Measurements from ENCODE around the gene KLF18. TPM values are rescaled to one million over a fixed set of nuclear protein-coding genes. Genes with fewer than 3 reads are reported as not detected.

Gene KLF18
- total RNA-seq, 1 experiment from 2014 or later, result not detected

DNA sequence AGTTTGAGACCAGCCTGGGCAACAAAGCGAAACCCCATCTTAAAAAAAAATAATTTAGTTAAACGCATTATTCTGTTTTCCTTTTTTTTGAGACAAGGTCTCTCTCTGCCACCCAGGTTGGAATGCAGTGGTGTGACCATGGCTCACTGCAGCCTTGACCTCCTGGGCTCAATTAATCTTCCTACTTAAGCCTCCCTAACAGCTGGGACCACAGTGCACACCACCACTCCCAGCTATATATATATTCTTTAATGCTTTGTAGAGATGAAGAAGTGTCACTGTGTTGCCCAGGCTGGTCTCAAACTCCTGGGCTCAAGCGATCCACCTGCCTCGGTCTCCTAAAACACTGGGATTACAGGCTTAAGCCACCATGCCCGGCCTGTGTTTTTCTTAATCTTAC, 30.5 kb downstream of the KLF18 start:
- no peak for DNase-seq
- H3K9ac ChIP-seq (ENCODE audit: low read length), result no peak overlapping the region
- H3K79me2 ChIP-seq (ENCODE audit: low read length), result no peaks in the 10 kb centered on the region
- intact Hi-C loops (cut with micrococcal nuclease), result no loop called here
- H3K9me2 ChIP-seq (replicated peaks; ENCODE audit: low read length), result no peaks in the 10 kb centered on the region
- H3K4me2 ChIP-seq (ENCODE audit: low read length), result no peak overlapping the region
- peaks cover 6% of the 10 kb centered on the region for H3K4me1 ChIP-seq (ENCODE audit: insufficient read depth, low read length)
- ChIA-PET CTCF (no interaction called here), POLR2A (ENCODE audit: unreplicated experiment) (no interaction called here)
- no peaks in the 10 kb centered on the region for H3F3A ChIP-seq (ENCODE audit: low read length, unreplicated experiment)
- H3K36me3 ChIP-seq (ENCODE audit: low read depth, low read length), result no peaks in the 10 kb centered on the region
- no peak overlapping the region for H3K4me3 ChIP-seq (ENCODE audit: low read length)
- no peaks in the 10 kb centered on the region for H3K27me3 ChIP-seq (ENCODE audit: low read length)
- no TSS peak for BruUV-seq (replicated peaks)
- H4K20me1 ChIP-seq (ENCODE audit: low read length), result no peaks in the 10 kb centered on the region
- no peaks in the 10 kb centered on the region for H3K9me3 ChIP-seq (ENCODE audit: low read length)
- no peak for ATAC-seq
- no peak overlapping the region for H2AFZ ChIP-seq (ENCODE audit: low read length)
- H3K27ac ChIP-seq (ENCODE audit: low read length), result no peak overlapping the region
- TF ChIP-seq, protein P1, sequence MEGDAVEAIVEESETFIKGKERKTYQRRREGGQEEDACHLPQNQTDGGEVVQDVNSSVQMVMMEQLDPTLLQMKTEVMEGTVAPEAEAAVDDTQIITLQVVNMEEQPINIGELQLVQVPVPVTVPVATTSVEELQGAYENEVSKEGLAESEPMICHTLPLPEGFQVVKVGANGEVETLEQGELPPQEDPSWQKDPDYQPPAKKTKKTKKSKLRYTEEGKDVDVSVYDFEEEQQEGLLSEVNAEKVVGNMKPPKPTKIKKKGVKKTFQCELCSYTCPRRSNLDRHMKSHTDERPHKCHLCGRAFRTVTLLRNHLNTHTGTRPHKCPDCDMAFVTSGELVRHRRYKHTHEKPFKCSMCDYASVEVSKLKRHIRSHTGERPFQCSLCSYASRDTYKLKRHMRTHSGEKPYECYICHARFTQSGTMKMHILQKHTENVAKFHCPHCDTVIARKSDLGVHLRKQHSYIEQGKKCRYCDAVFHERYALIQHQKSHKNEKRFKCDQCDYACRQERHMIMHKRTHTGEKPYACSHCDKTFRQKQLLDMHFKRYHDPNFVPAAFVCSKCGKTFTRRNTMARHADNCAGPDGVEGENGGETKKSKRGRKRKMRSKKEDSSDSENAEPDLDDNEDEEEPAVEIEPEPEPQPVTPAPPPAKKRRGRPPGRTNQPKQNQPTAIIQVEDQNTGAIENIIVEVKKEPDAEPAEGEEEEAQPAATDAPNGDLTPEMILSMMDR (conservative IDR thresholded peaks at IDR 0.05; ENCODE audit: low read depth, low read length), result no peak
- TF ChIP-seq EZH2phosphoT487 (IDR thresholded peaks at IDR 0.05; ENCODE audit: borderline replicate concordance, low read length), result no peak
- no peak for TF ChIP-seq EZH2 (IDR thresholded peaks at IDR 0.05; ENCODE audit: low read length, unreplicated experiment)

DNA sequence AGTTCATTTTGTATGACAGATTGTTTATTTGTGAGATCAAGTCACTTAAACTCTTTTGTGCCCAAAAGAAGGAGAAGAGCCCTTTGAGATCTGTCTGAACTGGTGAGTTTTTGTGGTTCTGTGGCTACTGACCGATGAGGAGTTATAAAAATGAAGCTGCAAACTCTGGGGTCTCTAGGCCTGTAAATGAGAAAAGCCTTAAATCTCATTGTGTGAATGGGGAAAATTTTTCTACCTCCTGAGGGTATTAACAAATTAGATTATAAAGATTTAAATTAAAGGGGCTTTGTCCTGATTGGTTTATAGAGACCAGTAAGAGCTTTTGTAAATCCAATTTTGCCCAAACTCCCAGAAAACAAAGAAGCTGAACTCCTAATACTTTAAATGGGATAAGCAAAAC, 32.5 kb downstream of the KLF18 start:
- no peak overlapping the region for H2AFZ ChIP-seq (ENCODE audit: low read length)
- H3K27ac ChIP-seq (ENCODE audit: low read length), result no peak overlapping the region
- H4K20me1 ChIP-seq (ENCODE audit: low read length), result no peaks in the 10 kb centered on the region
- H3K79me2 ChIP-seq (ENCODE audit: low read length), result no peaks in the 10 kb centered on the region
- H3K4me1 ChIP-seq (ENCODE audit: insufficient read depth, low read length), result peaks cover 6% of the 10 kb centered on the region
- no peak for DNase-seq
- no peaks in the 10 kb centered on the region for H3F3A ChIP-seq (ENCODE audit: low read length, unreplicated experiment)
- no peak for ATAC-seq
- H3K9ac ChIP-seq (ENCODE audit: low read length), result no peak overlapping the region
- H3K9me3 ChIP-seq (ENCODE audit: low read length), result no peaks in the 10 kb centered on the region
- no TSS peak for BruUV-seq (replicated peaks)
- intact Hi-C loops (cut with micrococcal nuclease), result no loop called here
- no peaks in the 10 kb centered on the region for H3K27me3 ChIP-seq (ENCODE audit: low read length)
- ChIA-PET POLR2A (ENCODE audit: unreplicated experiment) (no interaction called here), CTCF (no interaction called here)
- H3K36me3 ChIP-seq (ENCODE audit: low read depth, low read length), result no peaks in the 10 kb centered on the region
- TF ChIP-seq EZH2 (IDR thresholded peaks at IDR 0.05; ENCODE audit: low read length, unreplicated experiment), result no peak
- TF ChIP-seq, protein P1 (conservative IDR thresholded peaks at IDR 0.05; ENCODE audit: low read depth, low read length), result no peak
- no peak for TF ChIP-seq EZH2phosphoT487 (IDR thresholded peaks at IDR 0.05; ENCODE audit: borderline replicate concordance, low read length)
- H3K4me2 ChIP-seq (ENCODE audit: low read length), result no peak overlapping the region
- H3K4me3 ChIP-seq (ENCODE audit: low read length), result no peak overlapping the region
- H3K9me2 ChIP-seq (replicated peaks; ENCODE audit: low read length), result no peaks in the 10 kb centered on the region

DNA sequence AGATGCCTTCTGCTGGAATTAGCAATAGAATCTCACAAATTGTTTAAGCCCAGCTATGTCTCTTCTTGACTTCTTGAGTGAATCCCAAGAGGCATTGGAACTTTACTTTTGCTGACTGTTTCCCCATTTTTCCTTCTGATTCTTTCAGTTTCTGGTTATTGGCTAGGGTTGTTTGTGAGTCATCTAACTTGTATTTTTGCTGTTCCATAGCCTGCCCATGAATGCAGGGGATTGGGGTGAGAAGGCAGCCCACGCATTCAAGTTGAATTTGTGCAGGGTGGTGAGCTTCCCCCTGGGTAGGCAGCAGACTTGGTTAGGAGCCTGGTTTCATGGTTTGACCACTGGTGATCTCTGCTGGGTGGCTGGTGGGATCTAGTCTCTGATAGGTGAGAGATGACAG, 33.2 kb downstream of the KLF18 start:
- Histone ChIP-seq H3K9ac (ENCODE audit: low read length) (no peak overlapping the region), H3K36me3 (ENCODE audit: low read depth, low read length) (no peaks in the 10 kb centered on the region), H3K27me3 (ENCODE audit: low read length) (no peaks in the 10 kb centered on the region), H3K9me2 (replicated peaks; ENCODE audit: low read length) (no peaks in the 10 kb centered on the region), H3K4me1 (ENCODE audit: insufficient read depth, low read length) (peaks cover 6% of the 10 kb centered on the region), H3K27ac (ENCODE audit: low read length) (no peak overlapping the region), H3K9me3 (ENCODE audit: low read length) (no peaks in the 10 kb centered on the region), H4K20me1 (ENCODE audit: low read length) (no peaks in the 10 kb centered on the region), H3K4me2 (ENCODE audit: low read length) (0 out of 2 replicates have a peak overlapping the region, but pooled peaks have one; percentile 20), H3K79me2 (ENCODE audit: low read length) (no peaks in the 10 kb centered on the region), H3F3A (ENCODE audit: low read length, unreplicated experiment) (no peaks in the 10 kb centered on the region), H3K4me3 (ENCODE audit: low read length) (no peak overlapping the region), H2AFZ (ENCODE audit: low read length) (peak overlapping the region; percentile 33; the same call in 1 of the 2 replicates)
- intact Hi-C loops (cut with micrococcal nuclease), result no loop called here
- no peak for ATAC-seq
- ChIA-PET POLR2A (ENCODE audit: unreplicated experiment) (no interaction called here), CTCF (no interaction called here)
- TF ChIP-seq, protein P1 (conservative IDR thresholded peaks at IDR 0.05; ENCODE audit: low read depth, low read length), result no peak
- no peak for TF ChIP-seq EZH2phosphoT487 (IDR thresholded peaks at IDR 0.05; ENCODE audit: borderline replicate concordance, low read length)
- TF ChIP-seq EZH2 (IDR thresholded peaks at IDR 0.05; ENCODE audit: low read length, unreplicated experiment), result no peak
- BruUV-seq (replicated peaks), result no TSS peak
- DNase-seq, result peak; percentile 18
